Activated CD4-positive, alpha-beta T cell treated with anti-CD3 and anti-CD28 coated beads for 4 hours (primary cell): Measurements from ENCODE around the gene B9D1.

ENCODE experiments used
- DNase-seq, 2 donors: peaks; one replicate each; pipeline ENCODE4 v3.0.0-alpha.2; 2020

Gene B9D1

DNA sequence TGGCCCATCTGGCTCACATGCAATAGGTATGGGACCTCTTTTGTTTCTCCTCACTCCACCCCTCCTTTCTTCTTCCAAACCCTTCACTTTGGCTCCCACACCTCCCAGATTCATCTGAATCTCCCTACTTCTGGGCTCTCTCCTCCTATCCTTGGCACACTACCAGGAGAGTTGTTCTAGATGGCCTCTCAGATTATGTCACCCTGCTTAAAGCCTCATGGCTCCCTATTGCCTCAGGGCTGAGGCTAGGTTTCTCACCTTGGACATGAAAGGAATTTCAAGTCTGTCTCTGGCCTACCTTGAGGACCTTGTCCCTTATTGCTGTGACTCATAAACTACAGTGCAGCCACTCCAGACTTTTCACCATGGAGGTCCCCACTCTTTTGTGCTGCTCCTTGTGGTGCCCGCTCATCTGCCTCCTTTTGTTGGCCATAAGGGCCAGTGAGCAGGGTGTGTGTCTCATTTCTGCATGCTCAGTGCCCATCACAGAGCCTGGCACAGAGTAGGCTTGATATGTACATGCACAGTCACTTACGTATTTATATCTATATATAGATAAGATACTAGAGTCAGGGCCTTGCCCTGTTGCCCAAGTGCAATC lies 25.5 kb upstream of the B9D1 start:
- DNase-seq, result no peak

DNA sequence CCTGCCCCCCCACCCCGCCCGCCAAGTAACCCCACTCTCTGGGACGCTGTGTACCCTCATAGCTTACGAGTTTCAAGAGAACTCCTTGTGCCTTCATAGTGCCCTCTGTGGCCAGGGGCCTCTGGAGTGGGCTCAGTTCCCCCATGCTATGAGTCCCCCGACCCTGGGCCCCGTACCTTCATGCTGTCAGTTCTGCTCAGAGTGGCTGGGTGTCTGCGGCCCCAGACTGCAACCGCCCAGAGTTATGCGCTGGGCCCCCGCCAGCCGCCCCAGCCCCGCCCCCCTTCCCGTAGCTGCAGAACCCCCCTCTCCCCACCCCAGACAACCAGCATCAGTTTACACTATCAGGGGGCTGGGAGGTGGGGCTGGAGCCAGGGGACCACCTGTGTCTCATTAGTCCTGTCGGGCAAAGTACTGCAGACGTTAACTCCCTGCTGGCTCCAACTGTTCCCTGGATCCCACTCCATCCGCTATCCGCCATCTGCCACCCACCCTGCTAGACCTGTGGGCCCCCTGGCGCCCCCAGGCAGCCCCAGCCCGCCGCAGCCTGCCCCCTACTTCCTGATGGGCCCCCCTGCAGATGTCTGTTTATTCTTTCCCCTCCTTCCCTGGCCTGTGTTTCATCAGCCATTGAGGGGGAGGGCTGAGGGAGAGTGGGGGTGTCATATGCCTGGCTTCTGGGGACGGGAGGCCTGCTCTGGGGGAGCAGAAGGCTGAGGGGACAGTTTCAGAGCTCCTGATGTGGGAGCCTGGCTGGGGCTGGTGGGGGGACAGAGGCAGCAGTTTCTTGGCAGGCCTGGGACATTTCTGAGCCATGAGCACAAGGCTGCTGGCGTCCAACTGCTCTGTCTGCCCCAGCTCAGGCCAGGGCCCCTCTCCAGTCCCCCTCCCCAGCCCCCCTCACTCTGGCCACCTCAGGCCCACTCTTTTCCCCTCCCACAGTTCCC lies 24.7 kb upstream of the B9D1 start, which contains the start of gene MFAP4:
MFAP4 (minus strand) TSS at position 217 of the 947 bp plus-strand sequence; CDS start at position 182, 35 bp downstream.
- no peak for DNase-seq

DNA sequence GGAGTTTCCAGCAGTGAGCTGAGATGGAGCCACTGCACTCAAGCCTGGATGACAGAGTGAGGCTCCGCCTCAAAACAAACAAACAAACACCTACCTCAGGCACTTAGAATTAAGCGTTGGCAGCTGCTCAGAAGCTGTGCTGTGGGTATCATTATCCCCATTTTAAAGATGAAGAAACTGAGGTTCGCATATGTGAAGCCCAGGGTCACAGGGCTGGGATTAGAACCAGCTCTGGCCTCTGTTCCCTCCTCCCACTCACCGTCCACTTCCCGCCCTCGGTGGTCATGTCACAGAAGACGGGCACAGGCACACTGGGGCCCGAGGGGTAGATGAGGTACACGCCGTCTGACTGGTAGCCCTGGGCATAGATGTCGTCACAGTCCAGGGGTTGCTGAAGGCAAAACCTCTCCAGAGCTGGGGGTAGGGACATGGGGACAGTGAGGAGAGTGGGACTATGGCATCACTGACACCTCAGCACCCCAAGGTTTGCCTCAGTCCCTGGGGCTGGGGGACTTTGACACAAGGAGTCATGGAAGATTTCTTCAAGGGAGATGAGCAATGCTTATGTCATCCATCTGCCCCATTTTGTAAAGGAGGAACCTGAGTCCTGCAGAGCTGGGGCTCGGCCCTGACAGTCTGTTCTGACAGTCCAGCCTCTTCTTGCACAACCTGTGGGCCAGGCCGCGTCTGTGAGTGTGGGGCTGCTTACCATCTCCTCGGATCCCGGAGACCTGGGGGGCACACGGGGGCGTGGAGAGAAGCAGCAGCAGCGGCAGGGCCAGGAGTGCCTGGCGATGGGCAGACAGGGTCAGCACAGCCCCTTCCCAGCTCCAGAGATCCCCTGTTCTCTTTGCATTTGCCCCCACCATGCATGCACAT lies 23.8 kb upstream of the B9D1 start:
- no peak for DNase-seq

DNA sequence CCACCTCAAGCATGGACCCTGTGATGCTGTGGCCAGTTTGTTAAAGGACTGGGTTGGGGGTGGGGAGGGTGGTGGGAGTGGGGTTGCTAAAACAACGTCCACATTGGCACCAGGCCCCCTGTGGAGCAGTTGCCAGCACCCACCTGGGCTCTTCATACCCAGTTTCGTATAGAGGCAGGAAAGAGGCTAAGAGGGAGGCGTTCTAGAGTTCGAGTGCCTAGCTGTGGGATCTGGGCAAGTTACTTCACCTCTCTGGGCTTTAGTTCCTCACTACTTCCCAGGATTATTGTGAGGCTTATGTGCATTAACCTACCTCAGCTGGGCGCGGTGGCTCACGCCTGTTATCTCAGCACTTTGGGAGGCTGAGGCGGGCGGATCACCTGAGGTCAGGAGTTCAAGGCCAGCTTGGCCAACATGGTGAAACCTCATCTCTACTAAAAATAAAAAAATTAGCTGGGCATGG lies 23.0 kb upstream of the B9D1 start:
- no peak for DNase-seq

DNA sequence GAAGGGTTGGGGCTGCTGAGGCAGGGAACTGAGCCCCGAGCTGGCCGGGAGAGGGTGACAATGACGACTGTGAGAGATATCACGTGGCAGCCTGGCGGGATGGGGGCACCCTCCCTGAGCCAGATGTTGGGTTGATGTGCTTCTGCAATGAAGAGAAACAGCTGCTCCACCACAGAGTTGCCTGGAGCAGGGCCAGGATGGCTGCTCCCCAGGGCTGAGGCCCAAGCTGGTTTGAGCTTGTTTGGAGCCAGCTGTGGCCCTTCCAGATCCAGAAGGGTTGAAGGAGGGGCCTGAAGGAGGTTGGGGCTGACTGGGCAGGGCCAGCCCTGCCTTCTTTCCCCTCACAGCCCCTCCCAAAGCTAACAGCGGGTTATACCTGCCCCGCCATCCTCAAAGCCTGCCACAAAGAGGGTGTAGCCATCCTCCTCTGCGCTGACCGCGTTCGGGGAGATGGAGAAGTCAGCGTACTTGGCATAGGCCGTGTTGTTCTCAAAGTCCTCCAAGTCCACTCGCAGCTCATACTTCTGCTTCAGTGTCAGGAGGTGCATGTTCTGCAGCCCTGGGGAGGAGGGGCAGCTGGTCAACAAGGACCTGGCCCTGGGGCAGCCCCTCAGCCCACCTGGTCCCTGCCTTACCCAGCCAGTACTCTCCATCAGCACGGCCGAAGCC lies 22.3 kb upstream of the B9D1 start:
- no peak for DNase-seq

DNA sequence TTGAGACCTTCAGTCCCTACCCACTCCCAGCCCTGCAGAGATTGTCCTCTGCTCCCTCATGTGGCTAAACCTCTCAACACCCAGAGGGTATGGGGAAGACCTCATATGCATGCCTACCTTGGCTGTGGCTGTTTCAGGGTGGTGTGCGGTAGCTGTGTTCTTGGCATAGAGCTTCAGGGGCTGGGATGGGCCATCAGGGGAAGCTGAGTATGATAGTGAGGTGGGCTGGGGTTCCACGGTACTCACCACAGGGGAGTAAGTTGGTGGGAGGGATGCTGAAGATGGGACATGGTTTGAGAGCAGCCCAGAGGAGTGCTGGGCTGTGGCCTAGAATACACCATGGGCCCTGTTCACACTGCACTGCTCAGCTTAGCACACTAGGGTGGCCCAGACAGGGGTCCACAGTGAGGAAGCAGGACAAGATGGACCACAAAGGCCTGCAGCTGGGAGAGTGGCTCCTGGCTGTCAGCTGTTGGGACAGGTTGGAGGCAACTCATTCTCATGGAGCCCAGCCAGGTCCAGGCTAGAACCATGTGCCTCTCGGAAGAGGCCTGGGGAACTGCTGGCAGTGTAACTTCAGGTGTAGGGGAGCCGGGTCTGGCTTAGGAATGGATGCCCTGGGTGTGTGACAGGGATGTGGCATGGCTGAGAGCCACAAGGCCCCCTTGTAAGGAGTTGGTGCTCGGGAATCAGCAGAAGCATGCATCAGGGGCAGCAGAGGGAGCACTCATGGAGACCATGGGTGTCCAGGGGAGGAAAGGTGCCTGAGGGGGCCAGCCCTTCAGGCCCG lies 21.4 kb upstream of the B9D1 start:
- no peak for DNase-seq

DNA sequence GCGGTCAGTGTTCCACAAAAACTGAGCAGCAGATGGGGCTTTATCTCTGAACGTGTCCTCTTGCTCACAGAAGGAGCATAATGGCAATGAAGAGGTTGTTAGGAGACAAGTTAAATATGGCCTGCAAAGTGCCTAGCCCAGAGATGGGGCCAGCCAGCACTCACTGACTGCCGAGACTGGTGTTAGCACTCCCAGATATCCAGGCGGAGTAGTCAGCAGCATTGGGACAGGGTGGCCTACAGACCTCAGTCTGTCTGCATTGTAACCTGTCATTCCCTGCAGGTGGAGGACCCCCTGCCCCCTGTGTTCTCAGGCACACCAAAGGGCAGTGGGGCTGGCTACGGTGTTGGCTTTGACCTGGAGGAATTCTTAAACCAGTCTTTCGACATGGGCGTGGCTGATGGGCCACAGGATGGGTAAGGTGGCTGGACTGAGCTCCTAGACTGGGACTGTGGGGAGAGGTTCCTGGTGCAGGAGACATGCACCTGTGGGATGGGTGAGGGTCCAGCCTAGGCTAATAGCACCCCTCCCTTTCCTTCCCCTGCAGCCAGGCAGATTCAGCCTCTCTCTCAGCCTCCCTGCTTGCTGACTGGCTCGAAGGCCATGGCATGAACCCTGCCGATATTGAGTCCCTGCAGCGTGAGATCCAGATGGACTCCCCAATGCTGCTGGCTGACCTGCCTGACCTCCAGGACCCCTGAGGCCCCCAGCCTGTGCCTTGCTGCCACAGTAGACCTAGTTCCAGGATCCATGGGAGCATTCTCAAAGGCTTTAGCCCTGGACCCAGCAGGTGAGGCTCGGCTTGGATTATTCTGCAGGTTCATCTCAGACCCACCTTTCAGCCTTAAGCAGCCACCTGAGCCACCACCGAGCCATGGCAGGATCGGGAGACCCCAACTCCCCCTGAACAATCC lies 20.3 kb upstream of the B9D1 start:
- DNase-seq, result no peak

DNA sequence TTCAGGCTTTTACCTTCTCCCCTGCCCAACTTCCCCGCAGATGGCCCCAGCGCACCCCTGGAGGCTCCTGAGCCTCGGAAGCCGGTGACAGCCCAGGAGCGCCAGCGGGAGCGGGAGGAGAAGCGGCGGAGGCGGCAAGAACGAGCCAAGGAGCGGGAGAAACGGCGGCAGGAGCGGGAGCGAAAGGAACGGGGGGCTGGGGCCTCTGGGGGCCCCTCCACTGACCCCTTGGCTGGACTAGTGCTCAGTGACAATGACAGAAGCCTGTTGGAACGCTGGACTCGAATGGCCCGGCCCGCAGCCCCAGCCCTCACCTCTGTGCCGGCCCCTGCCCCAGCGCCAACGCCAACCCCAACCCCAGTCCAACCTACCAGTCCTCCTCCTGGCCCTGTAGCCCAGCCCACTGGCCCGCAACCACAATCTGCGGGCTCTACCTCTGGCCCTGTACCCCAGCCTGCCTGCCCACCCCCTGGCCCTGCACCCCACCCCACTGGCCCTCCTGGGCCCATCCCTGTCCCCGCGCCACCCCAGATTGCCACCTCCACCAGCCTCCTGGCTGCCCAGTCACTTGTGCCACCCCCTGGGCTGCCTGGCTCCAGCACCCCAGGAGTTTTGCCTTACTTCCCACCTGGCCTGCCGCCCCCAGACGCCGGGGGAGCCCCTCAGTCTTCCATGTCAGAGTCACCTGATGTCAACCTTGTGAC lies 19.4 kb upstream of the B9D1 start:
- no peak for DNase-seq

DNA sequence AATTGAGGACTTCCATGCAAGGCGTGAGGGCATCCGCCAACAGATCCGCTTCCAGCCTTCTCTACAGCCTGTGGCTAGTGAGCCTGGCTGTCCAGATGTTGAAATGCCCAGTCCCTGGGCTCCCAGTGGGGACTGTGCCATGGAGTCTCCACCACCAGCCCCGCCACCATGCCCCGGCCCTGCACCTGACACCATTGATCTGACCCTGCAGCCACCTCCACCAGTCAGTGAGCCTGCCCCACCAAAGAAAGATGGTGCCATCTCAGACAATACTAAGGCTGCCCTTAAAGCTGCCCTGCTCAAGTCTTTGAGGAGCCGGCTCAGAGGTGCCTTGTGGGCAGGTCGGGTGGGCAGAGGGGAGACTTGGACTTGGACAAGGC lies 18.8 kb upstream of the B9D1 start:
- no peak for DNase-seq

DNA sequence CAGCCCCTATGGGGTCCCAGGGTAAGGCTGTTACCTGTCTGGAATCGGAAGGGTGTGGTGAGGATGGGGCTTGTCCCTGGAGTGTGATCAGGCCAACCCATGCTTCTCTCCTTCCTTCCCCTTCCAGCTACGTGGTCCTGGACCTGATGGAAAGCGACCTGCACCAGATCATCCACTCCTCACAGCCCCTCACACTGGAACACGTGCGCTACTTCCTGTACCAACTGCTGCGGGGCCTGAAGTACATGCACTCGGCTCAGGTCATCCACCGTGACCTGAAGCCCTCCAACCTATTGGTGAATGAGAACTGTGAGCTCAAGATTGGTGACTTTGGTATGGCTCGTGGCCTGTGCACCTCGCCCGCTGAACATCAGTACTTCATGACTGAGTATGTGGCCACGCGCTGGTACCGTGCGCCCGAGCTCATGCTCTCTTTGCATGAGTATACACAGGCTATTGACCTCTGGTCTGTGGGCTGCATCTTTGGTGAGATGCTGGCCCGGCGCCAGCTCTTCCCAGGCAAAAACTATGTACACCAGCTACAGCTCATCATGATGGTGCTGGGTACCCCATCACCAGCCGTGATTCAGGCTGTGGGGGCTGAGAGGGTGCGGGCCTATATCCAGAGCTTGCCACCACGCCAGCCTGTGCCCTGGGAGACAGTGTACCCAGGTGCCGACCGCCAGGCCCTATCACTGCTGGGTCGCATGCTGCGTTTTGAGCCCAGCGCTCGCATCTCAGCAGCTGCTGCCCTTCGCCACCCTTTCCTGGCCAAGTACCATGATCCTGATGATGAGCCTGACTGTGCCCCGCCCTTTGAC lies 18.2 kb upstream of the B9D1 start:
- DNase-seq, result no peak

DNA sequence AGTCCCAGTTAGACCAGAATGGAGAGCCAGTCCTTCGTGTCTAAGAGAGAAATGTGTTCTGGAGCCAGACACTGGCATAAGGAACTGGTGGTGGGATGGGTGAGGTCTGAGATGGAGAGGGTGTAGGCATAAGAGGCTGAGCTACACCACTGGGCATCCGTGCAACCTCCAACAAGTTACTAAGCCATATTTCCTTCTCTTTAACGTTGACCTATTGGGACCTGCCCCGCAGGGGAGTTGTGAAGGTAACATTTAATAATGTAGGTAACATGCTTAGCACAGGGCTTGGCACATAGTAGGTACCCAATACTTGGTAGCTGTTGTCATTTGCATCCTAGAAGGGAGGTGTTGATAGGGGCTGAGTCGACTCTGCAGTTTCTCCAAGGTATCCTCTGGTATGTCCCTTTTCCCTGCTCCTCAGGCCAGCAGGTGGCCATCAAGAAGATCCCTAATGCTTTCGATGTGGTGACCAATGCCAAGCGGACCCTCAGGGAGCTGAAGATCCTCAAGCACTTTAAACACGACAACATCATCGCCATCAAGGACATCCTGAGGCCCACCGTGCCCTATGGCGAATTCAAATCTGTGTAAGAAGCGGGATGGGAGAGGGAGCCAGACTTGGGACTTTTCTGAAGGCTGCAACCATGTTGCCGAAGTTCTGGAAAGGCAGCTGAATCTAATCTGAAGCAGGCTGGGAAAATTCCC lies 17.0 kb upstream of the B9D1 start:
- no peak for DNase-seq

DNA sequence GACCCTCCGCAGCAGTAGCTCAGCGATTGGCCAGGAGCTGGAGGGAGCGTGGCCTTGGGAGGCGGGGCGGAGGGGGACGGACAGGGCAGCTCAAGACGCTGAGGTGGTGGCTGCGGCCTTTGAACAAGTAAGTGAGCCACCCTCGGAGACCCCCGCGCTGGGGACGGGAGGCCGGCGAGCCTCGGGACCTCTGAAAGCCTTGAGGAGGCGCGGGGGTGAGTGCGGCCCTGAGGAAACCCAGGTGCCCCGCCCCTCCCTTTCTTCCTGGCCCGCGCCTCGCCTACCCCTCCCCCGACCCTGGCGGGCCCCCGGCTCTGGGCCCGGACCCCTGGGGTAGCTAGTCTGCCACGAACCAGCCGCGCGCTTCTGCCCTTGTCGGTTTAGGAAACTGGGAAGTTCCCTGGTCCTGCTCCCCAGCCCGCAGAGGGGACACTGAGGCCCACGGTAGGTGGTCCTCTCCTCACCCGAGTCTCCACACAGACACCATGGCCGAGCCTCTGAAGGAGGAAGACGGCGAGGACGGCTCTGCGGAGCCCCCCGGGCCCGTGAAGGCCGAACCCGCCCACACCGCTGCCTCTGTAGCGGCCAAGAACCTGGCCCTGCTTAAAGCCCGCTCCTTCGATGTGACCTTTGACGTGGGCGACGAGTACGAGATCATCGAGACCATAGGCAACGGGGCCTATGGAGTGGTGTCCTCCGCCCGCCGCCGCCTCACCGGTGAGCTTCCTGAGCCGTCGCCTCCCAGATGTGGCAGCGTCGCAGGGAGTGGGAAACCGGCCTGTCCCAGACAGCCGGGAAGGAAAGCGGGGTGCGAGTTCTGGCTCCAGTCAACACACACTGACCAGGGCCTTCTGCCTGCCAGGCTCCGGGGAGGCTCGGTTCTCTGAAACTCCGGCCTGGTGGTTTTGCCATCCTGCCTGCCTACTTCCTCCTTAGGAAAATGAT lies 16.2 kb upstream of the B9D1 start, which contains the start of gene MAPK7:
MAPK7 (plus strand) TSS at position 83 of the 945 bp plus-strand sequence; CDS start at position 486, 403 bp downstream.
- no peak for DNase-seq

DNA sequence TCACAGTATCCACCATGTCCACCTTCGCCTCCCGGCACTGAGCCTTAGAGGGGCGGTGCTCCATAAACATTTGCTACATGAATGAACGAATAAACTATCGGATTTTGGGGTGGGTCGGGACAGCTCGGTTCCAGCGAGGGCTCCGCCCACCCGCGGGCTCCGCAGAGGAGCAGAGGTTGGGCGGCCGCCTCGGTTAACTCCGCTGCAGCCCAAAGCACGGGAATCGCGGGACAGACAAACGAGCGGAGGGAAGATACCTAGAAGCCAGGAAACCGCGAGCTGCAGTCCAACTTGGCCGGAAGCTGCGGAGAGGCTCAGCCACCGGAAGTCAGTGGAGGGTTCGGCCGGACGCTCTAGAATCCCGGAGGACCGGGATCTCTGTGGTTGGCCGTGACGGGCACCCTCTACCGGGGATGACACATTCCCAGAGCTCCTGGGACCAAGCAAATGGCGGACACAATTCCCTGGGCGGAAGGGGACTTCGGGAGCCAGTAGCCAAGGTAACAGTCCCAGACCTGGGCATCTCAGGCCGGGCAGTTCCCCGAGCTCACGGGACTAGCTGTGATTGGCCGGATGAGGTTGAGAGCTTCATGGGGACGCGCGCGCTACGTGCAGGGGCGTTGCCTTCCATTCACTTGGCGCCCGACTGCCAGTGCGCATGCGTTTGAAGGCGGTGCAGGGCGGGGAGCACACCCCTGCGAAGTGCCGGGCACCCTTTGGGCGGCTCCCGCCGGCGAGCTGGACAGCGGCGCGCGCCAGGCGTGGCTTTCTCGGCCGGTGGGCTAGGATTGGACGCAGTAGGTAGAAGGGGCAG lies 15.3 kb upstream of the B9D1 start:
- peak; percentile 89 to 92 for DNase-seq

DNA sequence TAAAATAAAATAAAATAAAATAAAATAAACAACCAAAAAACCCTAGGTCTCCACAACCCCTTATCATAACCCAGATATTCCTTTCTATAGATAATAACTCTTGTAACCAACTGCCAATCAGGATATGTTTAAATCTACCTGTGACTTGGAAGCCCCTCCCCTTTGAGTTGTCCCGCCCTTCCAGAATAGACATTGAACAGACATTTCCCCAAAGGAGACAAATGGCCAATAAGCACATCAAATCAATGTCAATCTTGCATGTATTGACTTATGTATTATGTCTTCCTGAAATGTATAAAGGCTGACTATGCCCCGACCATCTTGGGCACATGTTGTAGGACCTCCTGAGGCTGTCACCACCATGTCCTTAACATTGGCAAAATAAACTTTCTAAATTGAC lies 14.3 kb upstream of the B9D1 start:
- DNase-seq, result no peak

DNA sequence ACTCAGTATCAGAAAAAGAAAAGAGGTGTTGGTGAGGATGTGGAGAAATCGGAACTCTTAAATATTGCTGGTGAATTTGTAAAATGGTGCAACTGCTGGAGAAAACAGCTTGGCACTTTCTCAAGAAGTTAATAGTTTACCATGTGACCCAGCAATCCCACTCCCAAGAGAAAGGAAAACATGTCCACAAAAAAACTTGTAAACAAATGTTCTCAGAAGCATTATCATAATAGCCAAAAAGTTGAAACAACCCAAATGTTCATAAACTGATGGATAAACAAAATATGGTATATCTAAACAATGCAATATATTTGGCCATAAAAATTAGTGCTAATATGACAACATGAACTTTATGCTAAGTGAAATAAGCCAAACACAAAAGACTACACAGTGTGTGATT lies 13.2 kb upstream of the B9D1 start:
- no peak for DNase-seq

DNA sequence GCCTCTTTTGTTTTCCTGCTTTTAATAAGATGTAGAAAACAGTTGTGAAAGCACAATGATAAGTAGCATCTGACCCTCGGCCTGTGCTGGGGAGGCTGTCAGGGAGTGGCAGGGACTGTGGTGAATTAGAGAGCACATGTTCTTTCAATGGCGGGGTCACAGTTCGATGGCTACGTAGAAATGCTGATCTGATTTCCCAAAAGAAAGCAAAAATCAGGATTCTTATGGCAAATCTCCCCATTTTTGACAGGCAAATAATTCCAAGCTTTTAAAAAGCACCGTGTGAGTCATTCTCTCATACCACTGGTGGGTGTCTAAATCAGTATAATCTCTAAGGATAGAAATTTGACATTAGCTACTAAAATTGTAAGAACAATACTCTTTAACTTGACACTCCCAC lies 11.6 kb upstream of the B9D1 start:
- DNase-seq, result no peak
